Activated CD8-positive, alpha-beta T cell treated with anti-CD3 and anti-CD28 coated beads for 36 hours (primary cell): ENCODE measurements around the gene UBAC1. TPM values are rescaled to one million over a fixed set of nuclear protein-coding genes. Genes with fewer than 3 reads are reported as not detected.
"Not testable (repeated sequence)": the region's sequence is repeated elsewhere in the genome, so short reads cannot be mapped to it uniquely, and the experiment has no call there.

ENCODE experiments used
- ATAC-seq: fragments of 200-7000 bp; cut with Tn5 transposase; one replicate; pipeline ENCODE4 v1.10.0; 2021; ENCODE audit warnings: mild to moderate bottlenecking, moderate library complexity
- CTCF ChIA-PET: fragments of 350-600 bp; sonication (Branson Sonifier 250); formaldehyde crosslinking; loops from one replicate; lab custom pipeline; 2021; ENCODE audit warnings: antibody characterized with exemption; lab: Charles Lee
- POLR2A ChIA-PET: fragments of 350-600 bp; sonication (Branson Sonifier 250); formaldehyde crosslinking; loops from one replicate; lab custom pipeline; 2021; ENCODE audit warnings: antibody characterized with exemption; lab: Charles Lee
- DNase-seq: peaks from one replicate; pipeline ENCODE4 v3.0.0-alpha.2; 2020
- H3K27ac Mint-ChIP-seq: one replicate; pipeline ENCODE4 v1.8.0; 2021; ENCODE audit warnings: mild to moderate bottlenecking, mixed read lengths
- H3K27me3 Mint-ChIP-seq: one replicate; pipeline ENCODE4 v1.8.0; 2021; ENCODE audit warnings: mixed read lengths
- H3K36me3 Mint-ChIP-seq: one replicate; pipeline ENCODE4 v1.8.0; 2021; ENCODE audit warnings: low read depth, mixed read lengths
- H3K4me1 Mint-ChIP-seq: one replicate; pipeline ENCODE4 v1.8.0; 2021; ENCODE audit warnings: low read depth, mixed read lengths
- H3K4me3 Mint-ChIP-seq: one replicate; pipeline ENCODE4 v1.8.0; 2021; ENCODE audit warnings: mild to moderate bottlenecking, moderate library complexity, mixed read lengths
- H3K9me3 Mint-ChIP-seq: one replicate; pipeline ENCODE4 v1.8.0; 2021; ENCODE audit warnings: mixed read lengths
- CTCF ChIP-seq: fragments of 200-600 bp; IDR thresholded peaks from one replicate; pipeline ENCODE4 v1.8.0; 2022; ENCODE audit warnings: antibody characterized with exemption, mild to moderate bottlenecking
- intact Hi-C: fragments of 100-400 bp; cut with micrococcal nuclease; formaldehyde crosslinking; loops from one replicate; pipeline ENCODE4 v1.10.0; 2022
- total RNA-seq, 2 experiments: library from RNA; stranded (reverse); gene quantifications; one replicate each; pipeline ENCODE4 v1.2.3, GENCODE V29; 2021

UBAC1 gene
- total RNA-seq, 2 experiments from 2014 or later, result 32.4 to 34.3 TPM

DNA sequence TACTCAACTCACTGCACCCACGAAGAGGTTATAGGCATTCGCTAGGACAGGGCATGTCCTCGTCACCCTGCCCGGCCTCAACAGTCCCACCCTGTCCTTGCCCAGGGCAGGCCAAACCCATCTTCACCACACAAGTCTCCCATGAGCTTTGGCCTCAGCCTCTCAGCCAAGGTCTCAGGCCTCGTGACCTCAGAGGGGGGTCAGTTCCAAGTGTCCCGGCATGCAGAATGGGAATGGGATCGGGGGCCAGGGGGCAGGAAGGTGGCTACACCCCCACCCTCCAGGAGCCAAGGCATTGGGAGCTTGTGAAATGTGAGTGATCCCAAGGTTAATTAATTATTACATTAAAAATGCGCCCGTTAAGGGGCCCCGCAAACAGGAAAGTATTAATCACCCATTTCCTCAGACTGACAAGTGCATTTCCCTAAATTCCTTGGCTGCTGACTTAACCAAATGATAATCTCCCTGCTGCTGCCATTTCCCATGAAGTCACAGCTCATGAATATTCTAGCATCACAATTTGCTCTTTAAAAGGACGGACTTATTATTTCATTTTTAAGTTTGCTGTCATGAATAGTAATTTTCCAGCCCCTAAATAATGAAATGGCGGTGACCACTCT, 8.0 kb upstream of the UBAC1 start:
- intact Hi-C loops, result loop anchor here (5.0 kb wide), 1 partner anchor 153 kb away; no protein-coding TSS in a partner anchor
- Mint-ChIP-seq H3K4me1 (peaks cover 15% of the 10 kb centered on the region), H3K27me3 (peaks cover 2% of the 10 kb centered on the region), H3K4me3 (no peak overlapping the region), H3K9me3 (no peaks in the 10 kb centered on the region), H3K27ac (no peak overlapping the region), H3K36me3 (no peaks in the 10 kb centered on the region)
- ChIA-PET POLR2A (interaction anchor here (0.6 to 1.5 kb wide), 2 partner anchors 152 to 277 kb away, joined by 3 to 4 read pairs; no protein-coding TSS in a partner anchor), CTCF (interaction anchor here (1.4 to 6.0 kb wide), 2 partner anchors 138 to 153 kb away, joined by 4 to 54 read pairs; no protein-coding TSS in a partner anchor)
- ATAC-seq, result no peak
- DNase-seq, result no peak
- no peak for TF ChIP-seq CTCF

- no peak for ATAC-seq
- Mint-ChIP-seq H3K27me3 (peaks cover 2% of the 10 kb centered on the region), H3K27ac (no peak overlapping the region), H3K9me3 (no peaks in the 10 kb centered on the region), H3K4me3 (no peak overlapping the region), H3K36me3 (no peaks in the 10 kb centered on the region), H3K4me1 (peaks cover 12% of the 10 kb centered on the region)
- intact Hi-C loops, result loop anchor here (5.0 kb wide), 1 partner anchor 154 kb away; no protein-coding TSS in a partner anchor
- ChIA-PET CTCF (interaction anchor here (1.1 to 6.0 kb wide), 7 partner anchors 7 to 164 kb away, joined by 3 to 54 read pairs (median 4); no protein-coding TSS in a partner anchor), POLR2A (no interaction called here)
- TF ChIP-seq CTCF, result no peak
- no peak for DNase-seq
Measured at GRCh38 chr9:135968601-135969000, 7.4 kb upstream of the UBAC1 start.

DNA sequence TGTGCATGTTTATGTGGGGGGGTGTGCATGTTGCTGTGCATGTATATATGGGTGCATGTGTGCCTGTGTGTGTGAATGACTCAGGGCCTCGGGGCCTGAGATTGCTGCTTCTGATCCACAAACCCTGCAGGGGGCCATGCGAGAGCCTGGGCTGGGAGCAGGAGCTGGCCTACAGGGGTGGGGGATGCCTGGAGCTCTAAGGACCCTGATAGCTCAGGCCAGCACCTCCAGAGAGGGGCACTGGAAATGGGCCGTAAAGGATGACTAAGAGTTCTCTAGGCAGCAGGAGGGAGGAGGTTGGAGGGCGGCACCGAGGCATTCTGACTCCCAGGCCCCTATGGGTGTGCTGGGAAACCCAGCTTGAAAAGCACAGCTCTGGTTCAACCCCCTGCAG, 6.9 kb upstream of the UBAC1 start:
- DNase-seq (no peak), ATAC-seq (peak; percentile 9)
- ChIA-PET CTCF (interaction anchor here (0.9 to 6.0 kb wide), 11 partner anchors 7 to 169 kb away, joined by 3 to 54 read pairs (median 4); no protein-coding TSS in a partner anchor), POLR2A (interaction anchor here (1.2 to 1.3 kb wide), 2 partner anchors 154 to 395 kb away, joined by 3 to 5 read pairs; partner anchors contain the start of gene DNLZ)
- Mint-ChIP-seq H3K27me3 (peaks cover 2% of the 10 kb centered on the region), H3K27ac (no peak overlapping the region), H3K36me3 (no peaks in the 10 kb centered on the region), H3K4me3 (no peak overlapping the region), H3K4me1 (peaks cover 6% of the 10 kb centered on the region), H3K9me3 (no peaks in the 10 kb centered on the region)
- TF ChIP-seq CTCF, result no peak
- intact Hi-C loops, result loop anchor here (5.0 kb wide), 1 partner anchor 154 kb away; no protein-coding TSS in a partner anchor

- not testable (repeated sequence) for H3K36me3 Mint-ChIP-seq, H3K9me3 Mint-ChIP-seq, DNase-seq, ATAC-seq, H3K27me3 Mint-ChIP-seq, H3K27ac Mint-ChIP-seq, H3K4me3 Mint-ChIP-seq
- CTCF ChIA-PET, result interaction anchor here (0.6 to 6.0 kb wide), 16 partner anchors 9 to 175 kb away, joined by 3 to 54 read pairs (median 4); no protein-coding TSS in a partner anchor
- peaks cover 16% of the 10 kb centered on the region for H3K4me1 Mint-ChIP-seq
- POLR2A ChIA-PET, result interaction anchor here (1.2 to 1.3 kb wide), 2 partner anchors 156 to 397 kb away, joined by 3 to 5 read pairs; partner anchors contain the start of gene DNLZ
- intact Hi-C loops, result loop anchor here (5.0 kb wide), 1 partner anchor 155 kb away; no protein-coding TSS in a partner anchor
Measured at GRCh38 chr9:135966916-135967260, 5.7 kb upstream of the UBAC1 start.

GRCh38 chr9:135965124-135965756, 4.1 kb upstream of the UBAC1 start:
- peaks cover 2% of the 10 kb centered on the region for H3K27me3 Mint-ChIP-seq
- ATAC-seq (no peak), DNase-seq (no peak)
- intact Hi-C loops, result loop anchor here (5.0 kb wide), 1 partner anchor 157 kb away; no protein-coding TSS in a partner anchor
- H3K4me3 Mint-ChIP-seq, result no peak overlapping the region
- no peaks in the 10 kb centered on the region for H3K36me3 Mint-ChIP-seq
- POLR2A ChIA-PET, result no interaction called here
- H3K9me3 Mint-ChIP-seq, result no peaks in the 10 kb centered on the region
- CTCF ChIA-PET, result interaction anchor here (6.0 kb wide), 1 partner anchor 157 kb away, joined by 54 read pairs; no protein-coding TSS in a partner anchor
- peaks cover 21% of the 10 kb centered on the region for H3K4me1 Mint-ChIP-seq
- TF ChIP-seq CTCF, result no peak
- no peak overlapping the region for H3K27ac Mint-ChIP-seq
